ENCODE measurements around the gene ARID1A.

GRCh38 chr1:26697978-26698849 is 2.4 kb downstream of the ARID1A start:
- TF ChIP-seq POLR2A (IDR thresholded peaks at IDR 0.05; ENCODE audit: low read depth, low read length) (peak; percentile 67), CTCF (conservative IDR thresholded peaks at IDR 0.05; ENCODE audit: low read depth, low read length) (no peak)
